ENCODE data around the gene DYNC1H1.

DNA sequence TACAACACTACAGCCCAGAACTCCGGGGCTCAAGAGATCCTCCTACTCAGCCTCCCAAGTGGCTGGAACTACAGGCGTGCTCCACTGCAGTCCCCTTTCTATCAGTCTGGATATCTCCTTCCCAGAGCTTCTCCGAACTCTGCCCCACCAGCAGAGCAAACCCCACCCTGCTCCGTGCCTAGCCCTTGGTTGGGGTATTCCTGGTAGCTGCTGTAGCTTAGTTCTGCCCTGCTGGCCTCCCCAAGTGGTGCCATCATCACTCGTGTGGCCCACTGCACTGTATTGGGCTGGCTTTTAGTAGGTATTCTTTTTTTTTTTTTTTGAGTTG is 113.0 kb downstream of the DYNC1H1 start:
- TF ChIP-seq CTCF (conservative IDR thresholded peaks at IDR 0.05; ENCODE audit: low read depth, low read length) (no peak), EZH2 (IDR thresholded peaks at IDR 0.05; ENCODE audit: borderline replicate concordance, low read depth, low read length, poor library complexity, severe bottlenecking) (no peak)
